ENCODE data around the gene DEFB121. TPM values are rescaled to one million over a fixed set of nuclear protein-coding genes. Genes with fewer than 3 reads are reported as not detected.
"Not testable (repeated sequence)": the region's sequence is repeated elsewhere in the genome, so short reads cannot be mapped to it uniquely, and the experiment has no call there.

Gene DEFB121
- total RNA-seq, 1 donor from 2014 or later = not detected

GRCh38 chr20:31392836-31393235 lies 13.2 kb downstream of the DEFB121 start:
- TF ChIP-seq CTCF (IDR thresholded peaks at IDR 0.05) = no peak
- H3K9me3 Mint-ChIP-seq (ENCODE audit: low read depth) = peaks cover 3% of the 10 kb centered on the region
- no peaks in the 10 kb centered on the region for H3K36me3 Mint-ChIP-seq (ENCODE audit: low read depth)
- H3K27me3 Mint-ChIP-seq (ENCODE audit: low read depth) = peaks cover 14% of the 10 kb centered on the region
- no peak overlapping the region for H3K4me3 Mint-ChIP-seq (ENCODE audit: unreplicated experiment)
- H3K4me1 Mint-ChIP-seq (ENCODE audit: low read depth) = no peaks in the 10 kb centered on the region
- no peak overlapping the region for H3K27ac Mint-ChIP-seq (ENCODE audit: unreplicated experiment)
- DNase-seq (ENCODE audit: low spot score) = no peak

- Mint-ChIP-seq H3K9me3 (ENCODE audit: low read depth) (peaks cover 6% of the 10 kb centered on the region), H3K36me3 (ENCODE audit: low read depth) (no peaks in the 10 kb centered on the region), H3K4me3 (ENCODE audit: unreplicated experiment) (no peak within 1 kb of the TSS), H3K27me3 (ENCODE audit: low read depth) (peaks cover 16% of the 10 kb centered on the region), H3K27ac (ENCODE audit: unreplicated experiment) (no peak within 1 kb of the TSS), H3K4me1 (ENCODE audit: low read depth) (no peaks in the 10 kb centered on the region)
- no peak for DNase-seq (ENCODE audit: low spot score)
- TF ChIP-seq CTCF (IDR thresholded peaks at IDR 0.05) = no peak
Measured at GRCh38 chr20:31390490-31390889, 15.5 kb downstream of the DEFB121 start, which contains the start of gene DEFB119. Gene DEFB119, minus strand, starts transcription at chr20:31390590. Its CDS starts 107 bp downstream, at chr20:31390483.

- H3K27ac Mint-ChIP-seq (ENCODE audit: unreplicated experiment) = no peak overlapping the region
- H3K36me3 Mint-ChIP-seq (ENCODE audit: low read depth) = peaks cover 4% of the 10 kb centered on the region
- H3K27me3 Mint-ChIP-seq (ENCODE audit: low read depth) = peaks cover 8% of the 10 kb centered on the region
- no peak for TF ChIP-seq CTCF (IDR thresholded peaks at IDR 0.05)
- no peaks in the 10 kb centered on the region for H3K4me1 Mint-ChIP-seq (ENCODE audit: low read depth)
- DNase-seq (ENCODE audit: low spot score) = no peak
- H3K9me3 Mint-ChIP-seq (ENCODE audit: low read depth) = peaks cover 16% of the 10 kb centered on the region
- H3K4me3 Mint-ChIP-seq (ENCODE audit: unreplicated experiment) = no peak overlapping the region
Measured at GRCh38 chr20:31374346-31374745, 31.7 kb downstream of the DEFB121 start.

DNA sequence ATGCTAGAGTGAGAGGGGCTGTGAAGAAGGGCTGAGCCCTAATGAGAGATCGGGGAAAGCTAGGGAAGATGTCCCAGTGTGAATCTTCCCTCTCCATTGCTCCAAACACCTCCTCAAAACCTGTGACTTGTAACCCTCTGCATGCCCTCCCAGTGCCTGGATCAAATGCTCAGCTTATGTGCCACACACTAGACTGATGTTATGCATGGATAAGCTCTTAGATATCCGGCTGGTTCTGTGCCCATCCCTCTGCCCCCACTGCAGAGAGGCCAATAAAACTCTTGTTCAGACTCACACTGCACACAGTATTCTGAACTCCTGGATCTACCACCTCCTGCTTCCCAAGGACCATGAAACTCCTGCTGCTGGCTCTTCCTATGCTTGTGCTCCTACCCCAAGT lies 37.7 kb downstream of the DEFB121 start, which contains the start of gene DEFB118:
Gene DEFB118 (plus strand): TSS at position 301 of the 400 bp plus-strand sequence. CDS start 50 bp downstream, at position 351.
- no peak for DNase-seq (ENCODE audit: low spot score)
- Mint-ChIP-seq H3K36me3 (ENCODE audit: low read depth) (no peaks in the 10 kb centered on the region), H3K4me3 (ENCODE audit: unreplicated experiment) (no peak within 1 kb of the TSS), H3K27me3 (ENCODE audit: low read depth) (no peaks in the 10 kb centered on the region), H3K9me3 (ENCODE audit: low read depth) (peaks cover 14% of the 10 kb centered on the region), H3K27ac (ENCODE audit: unreplicated experiment) (no peak within 1 kb of the TSS), H3K4me1 (ENCODE audit: low read depth) (no peaks in the 10 kb centered on the region)
- TF ChIP-seq CTCF (IDR thresholded peaks at IDR 0.05) = no peak

DNA sequence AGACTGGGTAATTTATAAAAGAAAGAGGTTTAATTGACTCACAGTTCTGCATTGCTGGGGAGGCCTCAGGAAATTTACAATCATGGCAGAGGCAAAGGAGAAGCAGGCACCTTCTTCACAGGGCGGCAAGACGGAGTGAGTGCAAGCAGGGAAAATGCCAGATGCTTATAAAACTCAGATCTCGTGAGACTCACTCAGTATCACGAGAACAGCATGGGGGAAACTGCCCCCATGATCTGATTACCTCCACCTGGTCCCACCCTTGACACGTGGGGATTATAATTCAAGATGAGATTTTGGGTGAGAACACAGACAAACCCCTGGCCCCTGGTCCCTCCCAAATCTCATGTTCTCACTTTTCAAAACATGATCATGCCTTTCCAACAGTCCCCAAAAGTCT lies 41.7 kb downstream of the DEFB121 start:
- not testable (repeated sequence) for H3K4me1 Mint-ChIP-seq (ENCODE audit: low read depth); H3K4me3 Mint-ChIP-seq (ENCODE audit: unreplicated experiment); H3K27ac Mint-ChIP-seq (ENCODE audit: unreplicated experiment); DNase-seq (ENCODE audit: low spot score); H3K27me3 Mint-ChIP-seq (ENCODE audit: low read depth); H3K36me3 Mint-ChIP-seq (ENCODE audit: low read depth)
- H3K9me3 Mint-ChIP-seq (ENCODE audit: low read depth) = peaks cover 17% of the 10 kb centered on the region

DNA sequence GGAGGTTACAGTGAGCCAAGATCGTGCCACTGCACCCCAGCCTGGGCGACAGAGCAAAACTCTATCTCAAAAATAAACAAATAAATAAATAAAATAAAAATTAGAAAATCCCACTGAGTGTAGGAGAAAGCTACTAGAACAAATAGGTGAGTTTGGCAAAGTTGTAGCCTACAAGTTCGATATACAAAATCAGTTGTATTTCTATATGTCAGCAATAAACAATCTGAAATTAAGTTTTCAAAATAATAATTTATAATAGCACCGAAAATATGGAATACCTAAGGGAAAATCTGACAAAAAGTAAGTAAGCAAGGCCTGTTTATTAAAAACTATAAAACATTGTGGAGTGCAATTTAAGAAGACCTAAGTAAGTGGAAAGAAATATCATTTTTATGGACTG lies 42.7 kb downstream of the DEFB121 start:
- Mint-ChIP-seq H3K36me3 (ENCODE audit: low read depth) (no peaks in the 10 kb centered on the region), H3K27me3 (ENCODE audit: low read depth) (no peaks in the 10 kb centered on the region), H3K9me3 (ENCODE audit: low read depth) (peaks cover 20% of the 10 kb centered on the region), H3K27ac (ENCODE audit: unreplicated experiment) (no peak overlapping the region), H3K4me1 (ENCODE audit: low read depth) (no peaks in the 10 kb centered on the region), H3K4me3 (ENCODE audit: unreplicated experiment) (no peak overlapping the region)
- DNase-seq (ENCODE audit: low spot score) = no peak
- TF ChIP-seq CTCF (IDR thresholded peaks at IDR 0.05) = no peak
